SHP77 treated with DMSO at 0.1 percent for 48 hours (cell line): Measurements from ENCODE around the gene THAP11.
A peak's percentile ranks its signal among the peaks of the same experiment; 100 is the strongest.
"Not testable (repeated sequence)": the region's sequence is repeated elsewhere in the genome, so short reads cannot be mapped to it uniquely, and the experiment has no call there.

Experiments used
- DNase-seq: peaks from one replicate; lab custom pipeline; 2025; lab: John Stamatoyannopoulos, UW

Gene THAP11

DNA sequence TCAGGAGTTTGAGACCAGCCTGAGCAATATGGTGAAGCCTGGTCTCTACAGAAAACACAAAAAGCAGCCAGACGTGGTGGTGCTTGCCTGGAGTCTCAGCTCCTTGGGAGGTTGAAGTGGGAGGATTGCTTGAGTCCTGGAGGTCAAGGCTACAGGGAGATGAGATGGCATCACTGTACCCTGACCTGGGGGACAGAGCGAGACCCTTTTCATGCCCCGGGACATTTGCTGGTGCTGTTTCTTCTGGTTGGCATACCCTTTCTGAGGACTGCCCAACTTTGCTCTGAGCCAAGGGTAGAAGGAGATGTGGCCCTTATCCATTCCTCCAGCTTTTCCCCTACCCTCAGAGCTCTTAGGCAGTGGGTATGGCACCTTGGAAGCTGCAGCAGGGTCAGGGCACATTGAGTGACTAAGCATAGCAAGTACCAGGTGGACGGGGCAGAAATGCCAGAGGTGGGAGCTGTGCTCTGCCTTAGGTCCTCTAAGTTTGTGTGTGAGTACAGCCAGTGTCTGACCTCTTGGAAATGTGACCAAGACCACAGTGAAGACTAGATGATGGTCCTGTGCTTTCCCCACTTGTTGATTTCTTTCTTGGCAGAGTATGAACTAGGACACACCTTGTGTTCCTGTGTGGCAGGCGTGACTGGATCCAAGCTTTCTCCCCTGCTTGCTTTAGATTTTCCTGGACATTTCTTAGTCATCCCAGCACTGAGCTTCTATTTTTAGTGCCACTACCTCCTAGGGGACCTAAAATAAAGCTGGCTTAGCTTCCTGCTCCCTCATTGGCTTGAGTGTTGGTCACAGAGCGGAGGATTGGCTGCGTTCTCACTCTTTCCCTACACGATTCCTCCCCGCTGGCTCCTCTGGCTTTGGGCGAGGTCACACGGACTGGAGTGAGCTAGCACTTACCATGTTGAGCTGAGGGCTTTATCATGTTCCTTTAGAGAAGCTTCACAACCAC lies 20.8 kb downstream of the THAP11 start:
- DNase-seq: no peak

DNA sequence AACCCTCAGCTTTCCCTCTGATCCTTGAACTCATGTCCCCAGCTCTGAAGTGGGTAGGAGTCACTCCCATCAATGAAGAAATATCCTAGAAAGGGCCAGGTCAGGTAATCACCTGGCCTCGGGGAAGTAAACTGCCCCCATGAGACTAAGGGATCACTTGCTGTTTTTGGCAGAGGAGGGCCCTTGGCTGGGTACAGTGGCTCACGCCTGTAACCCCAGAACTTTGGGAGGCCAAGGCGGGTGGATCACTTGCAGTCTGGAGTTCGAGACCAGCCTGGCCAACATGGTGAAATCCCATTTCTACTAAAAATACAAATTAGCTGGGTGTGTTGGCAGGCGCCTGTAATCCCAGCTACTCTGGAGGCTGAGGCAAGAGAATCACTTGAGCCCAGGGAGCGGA lies 21.9 kb downstream of the THAP11 start:
- DNase-seq: not testable (repeated sequence)

DNA sequence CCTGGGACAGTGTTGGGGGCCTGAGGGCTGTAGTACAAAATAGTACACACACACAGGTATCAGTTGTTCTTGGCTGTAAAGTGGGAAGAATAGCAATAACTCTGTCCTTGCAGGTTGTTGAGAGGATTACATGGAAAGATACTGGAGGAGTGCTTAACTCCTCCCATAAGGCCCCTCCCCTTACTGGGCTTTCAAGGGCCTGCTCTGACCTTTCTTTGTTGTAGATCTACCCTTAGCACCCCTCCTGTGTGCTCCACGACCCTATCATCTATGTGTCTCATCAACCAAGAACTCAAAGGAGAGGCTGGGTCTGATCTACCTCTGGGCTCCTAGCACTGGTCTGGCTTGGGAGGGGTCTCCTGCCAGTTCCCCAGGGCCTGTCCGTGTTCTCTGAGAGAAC lies 22.5 kb downstream of the THAP11 start:
- no peak for DNase-seq

DNA sequence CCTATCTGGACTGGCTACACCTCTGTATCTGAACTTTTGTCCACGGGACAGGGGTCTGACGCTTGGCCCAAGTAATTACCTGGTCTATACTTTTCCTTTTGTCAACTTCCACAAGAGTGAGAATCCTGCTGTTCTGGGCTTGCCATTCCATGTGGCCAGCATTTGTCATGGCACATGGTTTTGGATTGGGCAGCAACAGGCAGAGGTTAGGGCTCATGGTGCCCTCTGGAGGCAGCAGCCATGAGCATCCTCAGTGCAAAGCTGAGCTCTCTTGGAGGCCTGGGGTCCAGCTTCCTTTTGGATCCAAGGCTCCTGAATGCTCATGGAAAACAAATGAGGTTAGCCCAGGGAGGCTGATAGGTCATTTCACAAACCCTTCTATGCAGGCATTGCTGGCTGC lies 23.2 kb downstream of the THAP11 start:
- no peak for DNase-seq

DNA sequence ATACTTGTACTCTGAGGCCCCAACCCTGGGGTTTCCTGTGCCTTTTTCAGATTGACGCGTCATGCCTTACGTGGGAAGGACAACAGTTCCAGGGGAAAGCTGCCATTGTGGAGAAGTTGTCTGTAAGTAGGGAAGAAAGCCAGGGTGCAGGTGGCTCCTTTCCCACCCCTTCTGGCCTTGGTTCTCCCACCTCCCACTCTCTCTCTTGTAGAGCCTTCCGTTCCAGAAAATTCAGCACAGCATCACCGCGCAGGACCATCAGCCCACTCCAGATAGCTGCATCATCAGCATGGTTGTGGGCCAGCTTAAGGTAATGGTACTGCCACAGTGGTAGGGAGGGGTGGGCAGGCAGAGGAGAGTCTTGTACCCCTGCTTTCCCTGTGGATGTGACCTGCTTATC lies 26.2 kb downstream of the THAP11 start:
- no peak for DNase-seq

DNA sequence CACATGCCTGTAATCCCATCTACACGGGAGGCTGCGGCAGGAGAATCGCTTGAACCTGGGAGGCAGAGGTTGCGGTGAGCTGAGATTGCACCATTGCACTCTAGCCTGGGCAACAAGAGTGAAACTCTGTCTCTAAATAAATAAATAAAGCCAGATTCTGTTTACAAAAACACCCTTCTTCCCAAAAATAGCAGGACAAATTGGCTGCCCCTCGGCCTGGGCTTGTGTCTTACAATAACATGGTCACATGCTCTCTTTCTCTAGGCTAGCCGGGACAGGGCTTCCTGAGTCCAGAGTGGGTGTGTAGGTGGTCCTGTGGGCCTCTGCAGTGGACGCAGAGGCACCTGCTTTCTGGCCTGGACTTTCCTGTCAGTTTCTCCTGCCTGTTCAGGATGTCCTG lies 27.5 kb downstream of the THAP11 start:
- no peak for DNase-seq

DNA sequence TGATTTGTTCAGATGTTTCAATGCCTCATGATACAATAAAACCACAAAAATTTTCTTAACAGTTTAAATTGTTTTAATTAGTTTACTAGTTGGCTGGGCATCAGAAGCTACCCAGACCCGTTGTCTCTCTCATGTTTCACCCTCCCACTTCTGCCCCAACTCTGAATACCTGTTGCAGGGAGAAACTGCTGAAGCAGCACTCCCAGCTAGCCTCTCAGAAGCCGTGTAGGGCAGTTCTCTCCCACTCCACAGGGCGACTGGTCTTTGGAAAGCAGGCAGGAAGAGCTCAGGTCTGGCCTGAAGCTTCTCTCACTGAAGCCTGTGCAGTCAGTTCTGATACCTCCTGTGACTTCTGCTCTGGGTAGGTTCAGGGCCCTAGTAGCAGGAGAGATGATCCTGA lies 29.1 kb downstream of the THAP11 start:
- DNase-seq: no peak

DNA sequence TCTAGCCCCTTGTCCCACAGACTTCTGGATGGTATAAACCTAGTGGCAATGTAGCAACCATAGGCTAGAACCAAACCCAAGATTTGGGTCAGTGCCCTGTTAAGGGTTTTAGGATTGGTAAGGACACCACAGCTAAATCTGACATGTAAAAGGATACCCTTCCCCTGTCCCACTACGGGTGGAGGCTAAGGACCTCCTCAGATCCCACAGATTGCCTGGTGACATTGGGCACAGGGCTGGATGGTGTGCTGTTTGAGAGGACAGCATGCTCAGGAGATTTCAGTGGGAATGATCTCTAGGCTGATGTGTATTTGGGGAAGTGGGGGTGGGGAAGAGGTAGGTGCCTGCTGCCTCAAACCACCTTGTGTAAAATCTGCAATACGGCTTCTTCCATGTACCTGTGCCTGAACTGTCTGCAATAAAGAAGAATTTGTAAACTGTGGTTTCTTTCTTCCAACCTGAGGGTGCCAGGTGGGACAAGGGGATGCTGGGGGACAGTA lies 30.1 kb downstream of the THAP11 start:
- DNase-seq: no peak

DNA sequence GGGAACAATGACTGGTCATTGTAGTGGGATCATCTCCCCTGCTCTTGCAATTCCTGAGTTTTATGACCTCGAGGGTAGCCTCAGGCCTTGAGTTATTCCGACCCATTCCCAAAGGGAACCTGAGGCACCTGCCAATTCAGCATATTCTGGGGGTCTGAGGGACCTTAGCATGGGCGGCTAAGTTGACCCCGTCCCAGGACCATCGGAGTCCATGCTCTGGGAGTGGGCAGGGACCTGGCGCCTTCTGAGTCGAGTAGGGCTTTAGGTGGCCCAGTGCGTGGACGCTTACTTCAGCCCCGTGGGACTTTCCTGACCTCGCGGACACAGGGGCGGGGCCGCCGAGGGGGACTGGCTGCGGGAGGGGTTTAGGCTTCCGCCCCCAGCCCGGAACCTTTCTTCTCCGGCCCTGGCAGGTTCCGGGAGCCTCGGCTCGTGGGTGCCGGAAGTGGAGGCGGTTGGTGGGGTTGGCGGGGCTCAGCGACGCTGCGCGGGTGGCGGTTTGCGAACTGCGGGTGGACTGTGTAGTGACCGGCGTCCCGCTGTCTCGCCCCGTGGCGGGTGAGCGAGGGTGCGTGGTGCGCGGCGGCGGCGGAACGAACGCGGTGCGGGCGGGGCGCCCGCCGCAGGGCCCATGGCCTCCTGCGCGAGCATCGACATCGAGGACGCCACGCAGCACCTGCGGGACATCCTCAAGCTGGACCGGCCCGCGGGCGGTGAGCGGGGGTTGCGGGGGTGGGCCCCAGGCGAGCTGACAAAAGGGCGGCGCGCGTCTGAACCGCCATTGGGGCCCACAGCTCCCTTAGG lies 30.7 kb downstream of the THAP11 start, which contains the start of gene EDC4:
Gene EDC4, plus strand, starts transcription at position 422 of the 804 bp plus-strand sequence. Its CDS starts 210 bp downstream, at position 632.
- DNase-seq: peak; percentile 19

DNA sequence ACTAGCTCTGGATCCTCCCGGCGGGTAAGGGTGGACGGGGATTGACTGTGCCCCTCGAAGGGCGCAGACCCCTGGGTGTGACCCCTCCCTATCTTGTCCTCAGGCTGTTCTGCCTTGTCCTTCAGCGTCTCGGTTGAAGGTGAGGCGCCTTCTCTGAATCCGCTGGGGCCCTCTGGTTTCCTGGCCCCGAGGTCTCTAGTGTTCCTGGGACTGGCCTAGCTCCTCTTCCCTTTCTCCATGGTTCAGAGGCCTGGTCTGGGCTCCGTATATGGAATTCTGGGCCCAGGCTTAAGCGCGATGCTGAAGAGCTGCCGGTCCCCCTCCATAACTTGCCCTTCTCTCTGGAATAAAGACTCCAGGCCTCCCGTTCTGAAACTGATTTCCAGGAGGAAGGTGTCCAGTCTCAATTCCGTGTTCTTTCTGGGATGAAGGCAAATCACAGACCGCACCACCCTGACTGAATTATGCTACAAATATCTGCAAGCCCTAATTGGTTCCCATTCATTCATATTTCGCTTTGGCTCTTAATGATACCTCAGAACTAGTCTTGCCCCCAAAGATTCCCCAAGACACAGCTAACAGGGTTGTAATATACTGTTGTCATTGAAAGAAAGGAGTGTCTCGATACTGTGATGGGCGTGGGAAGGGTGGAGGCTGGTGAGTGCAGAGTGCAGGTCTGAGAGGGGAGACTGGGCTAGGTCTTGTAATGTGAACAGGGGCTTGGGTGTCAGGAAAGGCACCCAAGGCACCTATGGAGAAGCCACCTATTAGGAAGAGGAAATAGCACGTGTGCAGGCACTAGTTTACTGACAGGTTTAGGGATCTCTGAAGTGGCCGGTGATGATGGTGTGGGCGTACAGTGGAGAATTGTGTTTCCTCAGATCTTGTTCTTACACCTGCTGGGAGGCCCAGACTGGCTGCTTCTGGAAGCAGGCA lies 31.6 kb downstream of the THAP11 start:
- no peak for DNase-seq

DNA sequence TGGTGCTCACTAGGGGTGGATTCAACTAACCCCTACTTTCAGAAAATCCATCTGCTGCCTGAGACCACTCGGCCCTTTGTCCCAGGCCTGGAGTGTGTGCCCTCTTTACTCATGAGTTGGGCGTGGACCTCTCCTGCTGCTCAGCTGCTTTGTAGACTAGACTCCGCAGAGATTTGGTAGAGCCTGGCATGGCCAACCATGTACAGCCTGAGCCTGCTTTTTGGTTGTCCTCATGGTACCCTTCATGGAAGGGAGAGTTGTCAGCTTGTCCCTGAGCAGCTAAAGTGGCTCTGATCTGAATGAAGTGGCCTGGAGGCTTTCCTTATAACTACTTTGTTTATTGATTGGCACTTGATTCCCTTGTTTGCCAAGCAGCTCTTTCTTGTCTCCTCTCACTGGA lies 32.3 kb downstream of the THAP11 start:
- no peak for DNase-seq

DNA sequence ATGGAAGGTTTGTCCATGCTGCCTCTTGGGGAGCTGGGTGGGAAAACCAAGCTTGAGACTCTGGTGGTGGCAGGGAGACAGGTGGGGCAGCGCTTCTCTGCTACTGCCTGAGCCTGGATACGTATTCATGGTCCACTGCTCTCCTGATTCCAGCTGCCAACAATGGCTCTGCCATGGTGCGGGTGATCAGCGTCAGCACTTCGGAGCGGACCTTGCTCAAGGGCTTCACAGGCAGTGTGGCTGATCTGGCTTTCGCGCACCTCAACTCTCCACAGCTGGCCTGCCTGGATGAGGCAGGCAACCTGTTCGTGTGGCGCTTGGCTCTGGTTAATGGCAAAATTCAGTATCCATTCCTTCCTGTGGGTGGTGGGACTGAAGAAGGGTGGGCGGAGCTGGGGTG lies 34.9 kb downstream of the THAP11 start:
- no peak for DNase-seq

DNA sequence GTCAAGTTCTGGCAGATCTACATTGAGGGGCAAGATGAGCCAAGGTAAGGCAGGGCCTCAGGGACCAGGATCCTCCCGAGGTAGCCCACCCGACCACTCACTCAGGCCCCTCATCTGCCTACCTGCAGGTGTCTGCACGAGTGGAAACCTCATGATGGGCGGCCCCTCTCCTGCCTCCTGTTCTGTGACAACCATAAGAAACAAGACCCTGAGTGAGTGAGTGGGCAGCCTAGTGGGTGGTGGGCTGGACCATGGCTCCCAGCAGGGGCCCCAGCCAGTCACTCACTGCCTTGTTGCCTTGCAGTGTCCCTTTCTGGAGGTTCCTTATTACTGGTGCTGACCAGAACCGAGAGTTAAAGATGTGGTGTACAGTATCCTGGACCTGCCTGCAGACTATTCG lies 36.1 kb downstream of the THAP11 start:
- no peak for DNase-seq

DNA sequence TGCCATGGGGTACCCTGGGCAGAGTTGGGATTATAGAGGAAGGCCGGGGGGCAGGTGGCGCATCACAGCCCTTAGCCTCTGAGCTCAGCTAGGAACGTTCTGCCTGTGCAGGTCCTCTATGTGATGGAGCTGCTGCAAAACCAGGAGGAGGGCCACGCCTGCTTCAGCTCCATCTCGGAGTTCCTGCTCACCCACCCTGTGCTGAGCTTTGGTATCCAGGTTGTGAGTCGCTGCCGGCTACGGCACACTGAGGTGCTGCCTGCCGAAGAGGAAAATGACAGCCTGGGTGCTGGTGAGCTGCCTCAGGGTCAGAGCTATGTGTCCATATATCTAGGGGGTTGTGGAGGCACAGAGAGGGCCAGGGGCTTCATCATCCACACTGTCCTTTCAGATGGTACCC lies 36.7 kb downstream of the THAP11 start:
- no peak for DNase-seq

DNA sequence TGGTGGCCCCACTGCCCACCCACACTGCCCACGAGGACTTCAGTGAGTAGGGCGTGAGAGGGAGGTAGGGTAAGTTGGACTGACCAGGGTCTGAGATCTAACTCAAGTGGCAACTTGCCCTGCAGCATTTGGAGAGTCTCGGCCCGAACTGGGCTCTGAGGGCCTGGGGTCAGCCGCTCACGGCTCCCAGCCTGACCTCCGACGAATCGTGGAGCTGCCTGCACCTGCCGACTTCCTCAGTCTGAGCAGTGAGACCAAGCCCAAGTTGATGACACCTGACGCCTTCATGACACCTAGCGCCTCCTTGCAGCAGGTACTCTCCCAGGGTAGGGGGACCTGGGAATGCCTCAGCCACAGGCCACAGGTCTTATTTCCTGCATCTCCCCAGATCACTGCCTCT lies 37.3 kb downstream of the THAP11 start:
- DNase-seq: no peak

DNA sequence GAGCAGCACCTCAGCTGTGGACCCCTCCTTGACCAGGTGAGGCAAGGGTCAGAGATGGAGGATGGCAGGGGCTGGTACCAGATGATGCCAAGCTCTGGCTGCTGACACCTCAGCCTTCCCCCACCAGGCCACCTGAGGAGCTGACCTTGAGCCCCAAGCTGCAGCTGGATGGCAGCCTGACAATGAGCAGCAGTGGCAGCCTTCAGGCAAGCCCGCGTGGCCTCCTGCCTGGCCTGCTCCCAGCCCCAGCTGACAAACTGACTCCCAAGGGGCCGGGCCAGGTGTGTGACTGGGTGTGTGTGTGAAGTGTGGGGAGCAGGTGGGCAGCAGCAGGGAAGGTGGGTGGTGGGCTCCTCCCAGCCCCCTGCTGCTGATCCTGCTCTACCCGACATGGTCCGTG lies 37.8 kb downstream of the THAP11 start:
- no peak for DNase-seq

DNA sequence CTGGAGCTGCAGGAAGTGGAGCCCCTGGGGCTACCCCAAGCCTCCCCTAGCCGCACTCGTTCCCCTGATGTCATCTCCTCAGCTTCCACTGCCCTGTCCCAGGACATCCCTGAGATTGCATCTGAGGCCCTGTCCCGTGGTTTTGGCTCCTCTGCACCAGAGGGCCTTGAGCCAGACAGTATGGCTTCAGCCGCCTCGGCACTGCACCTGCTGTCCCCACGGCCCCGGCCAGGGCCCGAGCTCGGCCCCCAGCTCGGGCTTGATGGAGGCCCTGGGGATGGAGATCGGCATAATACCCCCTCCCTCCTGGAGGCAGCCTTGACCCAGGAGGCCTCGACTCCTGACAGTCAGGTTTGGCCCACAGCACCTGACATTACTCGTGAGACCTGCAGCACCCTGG lies 38.5 kb downstream of the THAP11 start:
- DNase-seq: no peak

DNA sequence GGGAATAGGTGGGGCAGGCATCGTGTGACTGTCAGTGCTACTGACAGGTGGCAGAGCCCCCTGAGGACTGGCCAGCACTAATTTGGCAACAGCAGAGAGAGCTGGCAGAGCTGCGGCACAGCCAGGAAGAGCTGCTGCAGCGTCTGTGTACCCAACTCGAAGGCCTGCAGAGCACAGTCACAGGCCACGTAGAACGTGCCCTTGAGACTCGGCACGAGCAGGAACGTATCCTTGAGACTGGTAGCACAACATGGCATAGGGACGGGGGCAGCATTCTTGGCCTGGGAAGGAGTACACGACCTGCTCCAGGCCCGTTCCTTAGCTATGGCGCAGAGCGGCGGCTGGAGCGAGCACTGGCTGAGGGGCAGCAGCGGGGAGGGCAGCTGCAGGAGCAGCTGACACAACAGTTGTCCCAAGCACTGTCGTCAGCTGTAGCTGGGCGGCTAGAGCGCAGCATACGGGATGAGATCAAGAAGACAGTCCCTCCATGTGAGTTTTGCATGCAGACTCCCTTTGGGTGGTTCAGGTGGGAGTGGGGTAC lies 39.6 kb downstream of the THAP11 start:
- peak; percentile 73 for DNase-seq

DNA sequence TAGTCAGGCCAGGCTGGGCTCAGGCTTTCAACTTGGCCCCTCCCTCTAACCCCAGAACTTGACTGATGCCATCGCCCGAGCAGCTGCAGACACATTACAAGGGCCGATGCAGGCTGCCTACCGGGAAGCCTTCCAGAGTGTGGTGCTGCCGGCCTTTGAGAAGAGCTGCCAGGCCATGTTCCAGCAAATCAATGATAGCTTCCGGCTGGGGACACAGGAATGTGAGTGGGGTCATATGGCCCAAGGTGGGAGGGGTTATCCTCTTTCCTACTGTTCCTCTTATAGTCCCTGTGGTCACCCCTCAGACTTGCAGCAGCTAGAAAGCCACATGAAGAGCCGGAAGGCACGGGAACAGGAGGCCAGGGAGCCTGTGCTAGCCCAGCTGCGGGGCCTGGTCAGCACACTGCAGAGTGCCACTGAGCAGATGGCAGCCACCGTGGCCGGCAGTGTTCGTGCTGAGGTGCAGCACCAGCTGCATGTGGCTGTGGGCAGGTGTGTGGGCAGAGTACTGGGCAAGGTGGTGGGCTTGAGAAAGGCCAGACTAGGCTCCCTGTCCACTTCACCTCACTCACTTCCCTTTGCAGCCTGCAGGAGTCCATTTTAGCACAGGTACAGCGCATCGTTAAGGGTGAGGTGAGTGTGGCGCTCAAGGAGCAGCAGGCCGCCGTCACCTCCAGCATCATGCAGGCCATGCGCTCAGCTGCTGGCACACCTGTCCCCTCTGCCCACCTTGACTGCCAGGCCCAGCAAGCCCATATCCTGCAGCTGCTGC lies 40.4 kb downstream of the THAP11 start:
- DNase-seq: peak; percentile 81

DNA sequence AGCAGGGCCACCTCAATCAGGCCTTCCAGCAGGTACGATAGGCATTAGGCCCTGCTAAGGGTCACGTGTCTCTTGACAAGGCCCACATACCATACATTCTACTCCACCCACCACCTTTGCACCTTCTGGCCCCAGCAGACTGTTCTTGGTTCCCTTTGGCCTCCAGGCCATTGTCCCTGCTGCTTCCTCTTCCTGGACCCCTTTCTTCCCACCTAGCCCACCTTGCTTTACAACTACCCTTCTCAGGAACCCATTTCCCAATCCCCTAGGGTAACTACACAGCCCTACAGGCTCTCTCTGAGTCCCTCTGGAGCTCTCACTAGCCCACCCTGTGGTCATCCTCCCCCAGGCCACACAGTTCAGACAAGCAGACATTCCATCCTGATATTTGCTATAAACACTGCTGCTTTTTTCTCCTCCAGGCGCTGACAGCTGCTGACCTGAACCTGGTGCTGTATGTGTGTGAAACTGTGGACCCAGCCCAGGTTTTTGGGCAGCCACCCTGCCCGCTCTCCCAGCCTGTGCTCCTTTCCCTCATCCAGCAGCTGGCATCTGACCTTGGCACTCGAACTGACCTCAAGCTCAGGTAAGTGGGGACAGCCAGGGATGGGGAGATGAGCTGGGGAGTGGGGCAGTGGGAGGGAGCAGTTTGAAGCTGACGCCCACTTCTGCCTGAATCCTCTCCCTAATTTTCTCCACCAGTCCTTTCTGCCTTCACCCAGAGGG lies 41.2 kb downstream of the THAP11 start:
- DNase-seq: no peak
